Cerebellar cortex (tissue), 1 donor: ENCODE measurements around the gene ITGB6.

ENCODE experiments used
- DNase-seq: peaks from one replicate; pipeline ENCODE4 v3.0.0-alpha.2; 2015; ENCODE audit warnings: low spot score

ITGB6 gene

DNA sequence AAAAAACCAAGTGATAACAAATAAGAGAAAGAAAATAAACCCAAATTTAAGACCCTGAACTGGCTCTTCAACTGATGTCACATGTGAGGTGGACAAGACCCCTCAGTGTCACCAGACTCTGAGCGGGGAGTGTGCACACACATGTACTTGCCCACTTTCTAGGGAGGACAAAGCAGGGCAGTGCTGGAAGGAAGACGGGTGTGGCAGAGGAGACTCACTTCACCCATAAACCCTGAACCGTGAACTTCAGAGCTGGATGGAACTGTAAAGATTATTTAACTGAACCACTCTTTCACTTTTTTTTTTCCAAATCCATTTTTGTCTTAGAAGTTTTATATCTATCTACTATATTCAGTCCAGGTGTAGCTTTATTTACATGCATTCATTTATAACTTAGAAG is 149.9 kb downstream of the ITGB6 start:
- DNase-seq, result no peak
